Measurements from ENCODE around the gene GATM.

The GATM gene

DNA sequence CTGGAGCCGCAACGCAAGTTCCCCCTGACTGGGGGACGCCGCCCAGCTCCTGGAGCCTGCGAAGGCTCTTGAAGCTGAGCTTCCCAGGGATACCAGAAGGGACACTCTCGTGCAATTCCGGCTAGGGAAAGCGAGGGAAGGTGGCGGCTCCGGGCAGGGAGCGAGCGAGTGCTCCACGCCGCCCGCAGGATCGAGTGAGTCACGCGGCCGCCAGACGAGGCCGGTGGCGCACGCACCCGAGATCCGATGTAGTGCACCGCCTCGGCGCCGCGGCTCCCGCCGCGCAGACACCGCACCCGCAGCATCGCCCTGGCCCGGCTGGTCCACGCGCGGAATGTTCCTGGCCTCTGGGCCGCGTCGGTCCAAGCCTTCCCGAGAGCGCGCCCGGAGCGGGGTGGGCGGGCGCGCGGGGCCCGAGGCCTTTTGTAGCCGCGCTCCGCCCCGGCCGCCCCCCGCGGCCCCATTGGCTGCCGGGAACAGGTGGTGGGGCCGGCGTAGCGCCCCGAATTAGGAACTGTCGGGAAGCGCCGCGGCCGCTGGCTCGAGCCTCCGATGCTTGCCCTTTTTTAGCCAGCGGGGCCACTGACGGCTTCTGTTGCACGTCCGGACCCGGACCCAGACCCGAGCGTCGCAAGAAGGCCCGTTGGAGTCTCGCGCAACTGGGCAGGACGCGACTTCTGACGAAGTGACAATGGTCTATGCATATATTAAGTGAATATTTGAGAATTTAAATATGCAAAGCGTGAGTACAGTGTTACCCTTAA, at the start of gene GATM:
Gene GATM, minus strand, starts transcription at position 396 of the 764 bp plus-strand sequence. Its CDS starts 91 bp downstream, at position 305.
- peak; percentile 56 to 62 for DNase-seq

- DNase-seq, result no peak
Measured at GRCh38 chr15:45427085-45427484, 48.7 kb upstream of the GATM start.

DNA sequence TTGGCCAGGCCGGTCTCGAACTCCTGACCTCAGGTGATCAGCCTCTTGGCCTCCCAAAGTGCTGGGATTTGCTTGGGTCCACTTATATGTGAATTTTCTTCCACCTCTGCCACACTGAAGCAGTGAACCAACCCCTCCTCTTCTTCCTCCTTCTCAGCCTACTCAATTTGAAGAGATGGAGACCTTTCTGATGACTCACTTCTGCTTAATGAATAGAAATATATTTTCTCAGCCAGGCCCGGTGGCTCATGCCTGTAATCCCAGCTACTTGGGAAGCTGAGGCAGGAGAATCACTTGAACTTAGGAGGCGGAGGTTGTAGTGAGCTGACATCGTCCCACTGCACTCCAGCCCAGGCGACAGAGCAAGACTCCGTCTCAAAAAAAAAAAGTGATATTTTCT, 46.8 kb upstream of the GATM start:
- no peak for DNase-seq

DNA sequence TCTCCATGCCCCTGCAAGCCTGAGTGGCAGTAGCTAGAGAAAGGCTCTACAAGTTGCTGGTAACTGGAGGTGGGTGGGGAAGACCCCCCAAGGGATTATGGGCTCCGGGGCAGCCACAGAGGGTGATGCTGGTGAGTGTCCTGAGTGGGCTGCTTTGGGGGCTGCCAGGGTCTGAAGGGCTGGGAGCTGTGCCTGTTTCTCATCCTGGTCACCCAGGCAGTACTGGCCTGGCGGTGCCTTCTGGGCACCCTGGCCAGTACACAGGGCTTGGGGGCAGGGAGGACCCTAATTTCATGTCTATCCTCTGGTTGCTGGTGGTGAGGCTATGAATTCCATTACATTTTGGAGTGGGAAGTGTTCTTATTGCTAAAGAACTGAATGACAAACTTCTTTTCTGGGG, 46.1 kb upstream of the GATM start:
- no peak for DNase-seq

GRCh38 chr15:45417303-45417950, 39.1 kb upstream of the GATM start:
- no peak for DNase-seq

- DNase-seq, result no peak
Measured at GRCh38 chr15:45414215-45414885, 36.0 kb upstream of the GATM start.

GRCh38 chr15:45409596-45409995, 31.3 kb upstream of the GATM start:
- no peak for DNase-seq

DNA sequence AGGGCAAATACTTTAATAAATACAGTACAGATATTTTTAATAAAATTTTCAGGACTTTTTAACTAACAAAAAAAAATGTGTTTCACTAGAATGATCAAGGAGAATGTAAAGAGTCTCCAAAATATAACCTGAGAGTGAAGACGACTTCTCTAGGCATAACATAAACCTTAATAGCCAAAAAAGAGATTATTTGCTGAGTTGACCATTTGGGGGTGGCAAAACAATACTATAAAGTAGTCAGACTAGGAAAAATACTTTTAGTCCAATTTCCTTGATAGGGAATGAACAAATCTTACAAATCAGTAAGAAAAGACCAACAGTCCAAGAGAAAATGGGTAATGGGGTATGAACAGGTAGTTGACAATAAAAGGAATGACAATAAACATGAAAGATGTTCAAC, 29.4 kb upstream of the GATM start:
- no peak for DNase-seq

GRCh38 chr15:45402955-45403877, 24.9 kb upstream of the GATM start:
- DNase-seq, result peak; percentile 34 to 45

DNA sequence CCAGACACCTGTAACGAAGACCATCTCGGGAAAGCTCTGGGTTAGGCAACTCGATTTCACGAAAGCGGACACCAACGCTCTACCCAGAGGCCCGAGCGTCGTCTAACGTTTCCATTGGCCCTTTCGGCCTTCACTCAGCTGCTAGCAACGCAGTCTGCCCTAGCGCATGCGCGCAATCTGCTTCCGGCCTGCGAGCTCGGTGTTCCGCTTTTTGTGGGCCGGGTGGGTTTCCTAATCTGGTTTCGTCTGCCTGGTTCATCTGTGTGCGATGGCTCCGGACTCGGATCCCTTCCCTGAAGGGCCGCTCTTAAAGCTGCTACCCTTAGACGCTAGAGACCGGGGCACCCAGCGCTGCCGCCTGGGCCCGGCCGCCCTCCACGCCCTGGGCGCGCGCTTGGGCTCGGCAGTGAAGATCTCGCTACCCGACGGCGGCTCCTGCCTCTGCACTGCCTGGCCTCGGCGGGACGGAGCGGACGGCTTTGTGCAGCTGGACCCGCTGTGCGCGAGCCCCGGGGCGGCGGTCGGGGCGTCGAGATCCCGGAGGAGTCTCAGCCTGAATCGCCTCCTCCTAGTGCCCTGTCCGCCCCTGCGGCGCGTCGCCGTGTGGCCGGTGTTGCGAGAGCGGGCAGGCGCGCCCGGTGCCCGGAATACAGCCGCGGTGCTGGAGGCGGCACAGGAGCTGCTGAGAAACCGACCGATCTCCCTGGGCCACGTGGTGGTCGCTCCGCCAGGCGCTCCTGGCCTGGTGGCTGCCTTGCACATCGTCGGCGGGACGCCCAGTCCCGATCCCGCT, 24.0 kb upstream of the GATM start:
- DNase-seq, result peak; percentile 94 to 97

DNA sequence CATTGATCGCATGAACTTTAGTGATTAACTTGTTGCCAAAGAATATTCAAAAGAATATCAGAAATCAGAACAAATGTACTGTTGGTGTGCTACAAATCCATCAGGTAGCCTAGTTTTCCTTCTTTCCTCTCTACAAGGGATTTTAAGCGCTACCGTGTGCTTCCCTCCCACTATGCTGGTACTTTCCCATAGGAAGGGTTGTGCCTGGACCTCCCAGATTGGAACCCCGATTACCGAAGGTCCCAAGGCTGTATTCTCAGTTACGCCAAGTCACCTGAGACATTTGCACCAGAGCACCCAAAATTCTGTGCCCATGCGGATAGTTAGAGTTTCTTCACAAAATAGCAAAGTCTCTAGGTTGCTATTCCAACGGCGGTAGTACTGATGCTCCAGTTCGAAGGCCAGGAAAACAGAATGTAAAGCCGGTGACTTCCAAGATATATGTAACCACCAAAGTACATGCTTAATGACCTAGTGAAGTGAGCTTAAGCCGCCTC, 23.4 kb upstream of the GATM start:
- DNase-seq, result no peak

GRCh38 chr15:45399381-45400212, 21.3 kb upstream of the GATM start:
- no peak for DNase-seq

GRCh38 chr15:45397116-45397665, 18.8 kb upstream of the GATM start:
- no peak for DNase-seq

DNA sequence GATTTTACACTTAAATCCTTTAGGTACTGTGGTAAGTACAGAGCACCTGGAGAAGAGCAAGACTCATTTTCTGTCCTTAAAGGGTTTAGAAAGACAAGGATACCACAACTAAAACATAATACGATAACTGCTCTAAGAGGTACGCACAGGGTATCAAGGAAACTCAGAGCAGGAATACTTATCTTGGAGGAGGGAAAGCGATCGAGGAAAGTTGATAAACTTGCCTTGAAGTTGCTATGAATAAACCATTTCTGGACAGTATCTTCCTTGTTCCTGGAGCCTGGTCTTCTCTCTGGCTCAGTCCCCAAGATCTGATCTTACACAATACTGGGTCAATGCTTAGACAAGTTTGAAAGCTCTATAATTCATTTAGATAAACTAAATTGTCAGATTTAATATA, 17.6 kb upstream of the GATM start:
- no peak for DNase-seq

DNA sequence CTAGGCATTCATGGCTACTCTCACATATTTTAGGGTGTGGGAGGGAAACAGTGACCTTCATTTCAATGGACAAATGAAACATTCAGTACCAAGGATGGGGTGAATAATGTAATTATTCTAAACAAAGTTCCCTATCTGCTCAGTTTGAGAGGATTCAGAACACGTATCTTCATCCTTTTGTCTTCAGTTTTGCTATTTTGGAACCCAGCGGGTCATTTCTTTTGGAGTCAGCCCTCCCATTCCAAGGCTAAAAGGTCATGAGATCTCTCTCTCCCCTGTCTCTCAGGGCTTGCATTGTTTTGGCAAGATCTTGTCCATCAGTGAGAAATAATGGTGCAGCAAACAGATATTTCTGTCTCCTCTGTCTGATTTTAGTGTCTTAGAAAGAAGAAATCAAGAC, 16.3 kb upstream of the GATM start:
- DNase-seq, result no peak

DNA sequence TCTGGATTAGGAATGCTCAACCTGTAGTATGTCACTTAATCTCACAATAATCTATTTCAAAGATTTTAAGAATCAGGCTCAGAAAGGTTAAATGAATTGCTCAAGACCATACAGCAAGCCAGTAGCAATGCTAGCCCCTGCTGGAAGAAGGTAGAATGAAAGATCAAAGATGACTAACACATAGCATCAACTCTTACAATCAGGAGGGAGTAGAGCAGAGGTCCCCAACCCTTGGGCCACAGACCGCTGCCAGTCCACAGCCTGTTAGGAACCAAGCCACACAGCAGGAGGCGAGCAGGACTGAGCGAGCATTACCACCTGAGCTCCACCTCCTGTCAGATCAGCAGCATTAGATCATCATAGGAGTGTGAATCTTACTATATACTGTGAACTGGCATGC, 15.5 kb upstream of the GATM start:
- no peak for DNase-seq

GRCh38 chr15:45392584-45392855, 14.2 kb upstream of the GATM start:
- DNase-seq, result no peak

DNA sequence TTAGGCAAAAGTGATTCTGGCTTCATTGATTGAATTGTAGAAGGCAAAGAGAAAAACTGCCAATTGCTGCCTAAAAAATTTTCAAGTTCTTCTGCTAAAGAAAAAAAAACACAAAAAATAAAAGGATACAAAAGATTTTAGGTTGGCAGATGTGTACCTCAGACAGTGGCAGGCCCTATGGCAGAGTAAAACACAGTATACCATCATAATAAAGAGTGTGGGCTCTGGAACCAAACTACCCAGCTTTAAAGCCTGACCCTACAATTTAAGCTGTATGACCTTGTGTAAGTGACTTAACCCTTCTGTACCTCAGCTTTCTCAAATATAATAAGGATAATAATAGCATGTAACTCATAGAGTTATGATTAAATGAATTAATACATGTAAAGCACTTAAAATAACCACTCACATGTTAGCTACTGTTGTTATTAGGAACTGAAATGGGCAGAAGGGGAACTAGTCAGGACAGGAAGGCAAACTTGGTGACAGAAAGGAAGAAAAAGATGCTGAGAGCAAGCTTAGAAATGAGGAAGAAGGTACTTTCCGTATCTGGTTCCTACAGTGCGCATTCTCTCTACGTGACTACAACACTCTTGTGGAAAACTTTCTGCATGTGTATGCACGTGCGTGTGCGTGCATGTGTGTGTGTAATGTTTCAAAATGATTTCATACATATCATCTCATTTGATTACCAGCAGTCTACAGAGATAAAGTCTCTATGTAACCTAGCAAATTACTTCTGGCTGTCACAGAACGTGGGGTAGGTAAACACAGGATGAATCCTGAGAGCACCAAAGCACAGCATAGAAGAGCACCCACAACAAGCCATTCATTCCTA, 13.6 kb upstream of the GATM start:
- DNase-seq, result no peak

DNA sequence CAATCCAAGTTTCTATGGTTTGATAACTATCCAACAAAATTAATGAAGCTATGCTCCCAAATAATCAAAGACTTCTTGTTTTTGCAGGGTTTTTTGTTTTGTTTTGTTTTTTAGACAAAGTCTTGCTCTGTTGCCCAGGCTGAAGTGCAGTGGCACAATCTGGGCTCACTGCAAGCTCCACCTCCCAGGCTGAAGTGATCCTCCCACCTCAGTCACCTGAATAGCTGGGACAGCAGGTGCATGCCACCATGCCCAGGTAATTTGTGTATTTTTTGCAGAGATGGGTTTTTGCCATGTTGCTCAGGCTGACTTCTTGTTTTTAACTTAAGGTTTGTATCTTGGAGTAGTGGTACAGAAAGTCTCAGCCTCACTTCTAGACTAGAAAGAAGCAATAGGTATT, 11.0 kb upstream of the GATM start:
- no peak for DNase-seq

Data from activated CD4-positive, alpha-beta T cell treated with anti-CD3 and anti-CD28 coated beads, Interleukin-2, amount 50 U/mL, for 48 hours (primary cell).